ENCODE results near the gene RFTN1. TPM values are rescaled to one million over a fixed set of nuclear protein-coding genes. Genes with fewer than 3 reads are reported as not detected.

RFTN1 gene
- total and polyA plus RNA-seq, 9 of the 15 experiments (the other 6 are each of a cell fraction or from before 2014, with no cell fraction given), result 0.08 to 0.51 (median 0.11) TPM; not detected in 6

- TF ChIP-seq ZBTB40 (IDR thresholded peaks at IDR 0.05) (peak; percentile 82), ZBTB40 (CRISPR knock-in tag; IDR thresholded peaks at IDR 0.05) (no peak)
These were observed 48.9 kb downstream of the RFTN1 start (continued) for GRCh38 chr3:16464511-16465148.
